Left lung (tissue), 10 donors: Measurements from ENCODE around the gene NFIA. TPM values are rescaled to one million over a fixed set of nuclear protein-coding genes. Genes with fewer than 3 reads are reported as not detected.

Experiments
- ATAC-seq: fragments of 200-7000 bp; cut with Tn5 transposase; one replicate; pipeline ENCODE4 v1.9.1; 2020; ENCODE audit warnings: moderate library complexity
- DNase-seq, 4 donors: peaks; one replicate each; pipeline ENCODE4 v3.0.0-alpha.2; 2013 to 2020
- H3K27ac ChIP-seq, 2 donors: fragments of 200-600 bp; sonication (generic) in 1 of 2; one replicate each; pipeline versions ENCODE4 v1.5.0 to v1.8.0; 2020 to 2021
- H3K27me3 ChIP-seq, 2 donors: fragments of 200-600 bp; sonication (generic) in 1 of 2; one replicate each; pipeline versions ENCODE4 v1.5.0 to v1.8.0; 2020 to 2021
- H3K36me3 ChIP-seq, 2 donors: fragments of 200-600 bp; sonication (generic) in 1 of 2; one replicate each; pipeline versions ENCODE4 v1.5.0 to v1.8.0; 2020 to 2021
- H3K4me1 ChIP-seq, 2 donors: fragments of 200-600 bp; one replicate each; pipeline ENCODE4 v1.8.0; 2021
- H3K4me3 ChIP-seq, 2 donors: fragments of 200-600 bp; sonication (generic) in 1 of 2; one replicate each; pipeline versions ENCODE4 v1.5.0 to v1.8.0; 2020 to 2021; ENCODE audit warnings: mild to moderate bottlenecking in 1 of 2
- H3K9me3 ChIP-seq, 2 donors: fragments of 200-600 bp; sonication (generic) in 1 of 2; one replicate each; pipeline versions ENCODE4 v1.5.0 to v1.8.0; 2020 to 2021
- CTCF ChIP-seq, 2 donors: fragments of 200-600 bp; sonication (generic) in 1 of 2; IDR thresholded peaks; one replicate each; pipeline versions ENCODE4 v1.5.0 to v1.8.0; 2021; ENCODE audit warnings: antibody characterized with exemption in 2 of 2
- intact Hi-C, 2 donors: fragments of 100-400 bp; cut with DNase I; formaldehyde crosslinking; loops; one replicate each; pipeline versions ENCODE4 v1.11.2 to v1.14.2; 2022
- polyA plus RNA-seq, 6 donors: library from polyadenylated mRNA; unstranded; fragments of 120-200 nt; gene quantifications; one replicate each; pipeline ENCODE4 v1.2.1, GENCODE V29; 2013; ENCODE audit not compliant: insufficient read length in 6 of 6
- total RNA-seq, 2 donors: library from RNA; stranded (reverse); fragmentation: NEBNext Ultra II Directional; extraction: Animal tissue kit (Norgen Biotek cat#: 25700); gene quantifications; one replicate each; pipeline ENCODE4 v1.2.1, GENCODE V29; 2021
- donor health status: DM: no; HTN: yes; CAD: no.
- donor health status: DM: no; HTN: no; CAD: no.

Gene NFIA
- total and polyA plus RNA-seq, 8 donors: 30.4 to 60.7 (median 37.6) TPM

- intact Hi-C loops: no loop called here
- H3K27me3 ChIP-seq: peaks cover 0 to 16% of the 10 kb centered on the region in 2 donors
- no peaks in the 10 kb centered on the region for H3K9me3 ChIP-seq
- no peak for TF ChIP-seq CTCF (IDR thresholded peaks at IDR 0.05)
- H3K4me1 ChIP-seq: peaks cover 25 to 39% of the 10 kb centered on the region in 2 donors
- H3K4me3 ChIP-seq: no peak overlapping the region
- peak overlapping the region in 1 of 2 donors; percentile 2 for H3K27ac ChIP-seq
- ATAC-seq (no peak), DNase-seq (no peak)
- H3K36me3 ChIP-seq: peaks cover 0 to 9% of the 10 kb centered on the region in 2 donors
These were observed 5.2 kb downstream of the NFIA start for GRCh38 chr1:61087571-61087970.

- intact Hi-C loops: no loop called here
- Histone ChIP-seq H3K27ac (no peak overlapping the region), H3K27me3 (peaks cover 0 to 8% of the 10 kb centered on the region in 2 donors), H3K9me3 (no peaks in the 10 kb centered on the region), H3K4me3 (no peak overlapping the region), H3K4me1 (peaks cover 25 to 39% of the 10 kb centered on the region in 2 donors), H3K36me3 (peaks cover 0 to 9% of the 10 kb centered on the region in 2 donors)
- no peak for TF ChIP-seq CTCF (IDR thresholded peaks at IDR 0.05)
- DNase-seq (no peak), ATAC-seq (no peak)
These were observed 6.0 kb downstream of the NFIA start for GRCh38 chr1:61088163-61088974.

GRCh38 chr1:61089338-61089737 is 7.0 kb downstream of the NFIA start:
- Histone ChIP-seq H3K4me3 (no peak overlapping the region), H3K27me3 (no peaks in the 10 kb centered on the region), H3K27ac (no peak overlapping the region), H3K4me1 (peaks cover 25 to 43% of the 10 kb centered on the region in 2 donors), H3K36me3 (peaks cover 0 to 9% of the 10 kb centered on the region in 2 donors), H3K9me3 (no peaks in the 10 kb centered on the region)
- no peak for ATAC-seq
- no peak for DNase-seq
- intact Hi-C loops: no loop called here
- no peak for TF ChIP-seq CTCF (IDR thresholded peaks at IDR 0.05)

GRCh38 chr1:61089741-61090140 is 7.4 kb downstream of the NFIA start:
- intact Hi-C loops: no loop called here
- no peaks in the 10 kb centered on the region for H3K27me3 ChIP-seq
- no peak for TF ChIP-seq CTCF (IDR thresholded peaks at IDR 0.05)
- no peak overlapping the region for H3K27ac ChIP-seq
- no peak overlapping the region for H3K4me3 ChIP-seq
- no peak for DNase-seq
- no peak for ATAC-seq
- no peaks in the 10 kb centered on the region for H3K9me3 ChIP-seq
- H3K36me3 ChIP-seq: peaks cover 0 to 9% of the 10 kb centered on the region in 2 donors
- peaks cover 24 to 42% of the 10 kb centered on the region in 2 donors for H3K4me1 ChIP-seq

GRCh38 chr1:61090546-61091202 is 8.3 kb downstream of the NFIA start:
- H3K4me1 ChIP-seq: peaks cover 17 to 43% of the 10 kb centered on the region in 2 donors
- intact Hi-C loops: no loop called here
- ATAC-seq: no peak

More at GRCh38 chr1:61090546-61091202, 8.3 kb downstream of the NFIA start:
- peaks cover 0 to 9% of the 10 kb centered on the region in 2 donors for H3K36me3 ChIP-seq
- H3K9me3 ChIP-seq: no peaks in the 10 kb centered on the region
- H3K4me3 ChIP-seq: no peak overlapping the region
- no peak for TF ChIP-seq CTCF (IDR thresholded peaks at IDR 0.05)
- no peak overlapping the region for H3K27ac ChIP-seq
- H3K27me3 ChIP-seq: no peaks in the 10 kb centered on the region
- no peak for DNase-seq
